GM23338 (cell line): ENCODE data around the gene FRAS1.

Experiments
- CREB1 ChIP-seq: fragments of 250-450 bp; sonication (Bioruptor Pico); IDR thresholded peaks from 2 replicates; pipeline ENCODE4 v1.5.0; 2020; ENCODE audit warnings: low read depth, mild to moderate bottlenecking, moderate library complexity
- CTCF ChIP-seq, 2 experiments: fragments of 200-600 bp in 1 of 2; sonication (generic) in 1 of 2; conservative IDR thresholded peaks; 2 replicates each; pipeline versions ENCODE4 v1.5.1 to v1.6.1; 2016 to 2017; ENCODE audit warnings: antibody characterized with exemption in 2 of 2, low read depth in 2 of 2, mild to moderate bottlenecking in 2 of 2, moderate library complexity in 1 of 2
- ETS1 ChIP-seq: IDR thresholded peaks from 2 replicates; pipeline ENCODE4 v1.6.1; 2016; ENCODE audit warnings: antibody characterized with exemption
- EZH2 ChIP-seq: fragments of 200-600 bp; sonication (generic); IDR thresholded peaks from one replicate; pipeline ENCODE4 v1.8.0; 2017; ENCODE audit warnings: antibody characterized with exemption, mild to moderate bottlenecking, low read depth; ENCODE audit not compliant: unreplicated experiment
- EZH2phosphoT487 ChIP-seq: fragments of 200-600 bp; sonication (generic); IDR thresholded peaks from one replicate; pipeline ENCODE4 v1.8.1; 2018; ENCODE audit warnings: antibody characterized with exemption; ENCODE audit not compliant: unreplicated experiment
- REST ChIP-seq: IDR thresholded peaks from one replicate; pipeline ENCODE4 v1.6.1; 2018; ENCODE audit warnings: antibody characterized with exemption; ENCODE audit not compliant: unreplicated experiment

- TF ChIP-seq EZH2 (no peak), CTCF (conservative IDR thresholded peaks at IDR 0.05; ENCODE audit: low read depth in 2 of 2) (no peak), REST (no peak), EZH2phosphoT487 (no peak), ETS1 (no peak), CREB1 (CRISPR knock-in tag) (no peak)
Observed at GRCh38 chr4:78584863-78585547, 527.9 kb downstream of the FRAS1 start.
